IMR-90 (cell line): ENCODE results near the gene CBS. TPM values are rescaled to one million over a fixed set of nuclear protein-coding genes. Genes with fewer than 3 reads are reported as not detected.

ENCODE experiments used
- ATAC-seq: fragments of 200-7000 bp; cut with Tn5 transposase; 2 replicates; pipeline ENCODE4 v1.9.1; 2020; ENCODE audit warnings: low read depth, mild to moderate bottlenecking, moderate library complexity
- BruUV-seq: library from RNA; stranded (reverse); fragments of 400-500 nt; replicated peaks from 2 replicates; lab custom pipeline; 2021; lab: Mats Ljungman, UMichigan
- CTCF ChIA-PET: fragments of 300-600 bp; formaldehyde crosslinking; extraction: SDS; loops from one replicate; lab custom pipeline; 2021; ENCODE audit warnings: antibody characterized with exemption; lab: Yijun Ruan, JAX
- POLR2A ChIA-PET: fragments of 300-600 bp; sonication (Branson Sonifier 250); formaldehyde crosslinking; loops from one replicate; lab custom pipeline; 2022; ENCODE audit warnings: antibody characterized with exemption; ENCODE audit not compliant: unreplicated experiment; lab: Charles Lee
- DNase-seq: peaks from one replicate; pipeline ENCODE4 v3.0.0; 2013
- H2AFZ ChIP-seq: replicated peaks from 2 replicates; pipeline ENCODE3; 2013; ENCODE audit warnings: low read length, mild to moderate bottlenecking; ENCODE audit not compliant: poor library complexity
- H2AK5ac ChIP-seq: 2 replicates; pipeline ENCODE4 v1.6.1; 2013; ENCODE audit warnings: low read depth, low read length, inconsistent platforms
- H2AK9ac ChIP-seq: replicated peaks from 2 replicates; pipeline ENCODE3; 2013; ENCODE audit warnings: mild to moderate bottlenecking, low read depth, low read length, moderate library complexity; ENCODE audit not compliant: poor library complexity
- H2BK120ac ChIP-seq: 2 replicates; pipeline ENCODE4 v1.6.1; 2013; ENCODE audit warnings: low read depth, low read length, inconsistent platforms
- H2BK15ac ChIP-seq: 3 replicates; pipeline ENCODE4 v1.6.1; 2013; ENCODE audit warnings: low read depth, low read length, inconsistent platforms
- H2BK20ac ChIP-seq: 2 replicates; pipeline ENCODE4 v1.6.1; 2013; ENCODE audit warnings: low read depth, mild to moderate bottlenecking, inconsistent platforms, low read length, moderate library complexity
- H2BK5ac ChIP-seq: 2 replicates; pipeline ENCODE4 v1.6.1; 2013; ENCODE audit warnings: mild to moderate bottlenecking, low read depth, low read length, inconsistent platforms; ENCODE audit not compliant: poor library complexity, severe bottlenecking
- H3K14ac ChIP-seq: replicated peaks from 2 replicates; pipeline ENCODE4 v1.6.1; 2013; ENCODE audit warnings: low read depth, low read length, inconsistent platforms
- H3K18ac ChIP-seq: 2 replicates; pipeline ENCODE4 v1.6.1; 2013; ENCODE audit warnings: low read depth, low read length, control low read depth
- H3K23ac ChIP-seq: 2 replicates; pipeline ENCODE4 v1.6.1; 2013; ENCODE audit warnings: low read depth, low read length, inconsistent platforms
- H3K27ac ChIP-seq: 2 replicates; pipeline ENCODE4 v1.5.1; 2013; ENCODE audit warnings: mild to moderate bottlenecking, control low read depth, low read length; ENCODE audit not compliant: insufficient read depth
- H3K27me3 ChIP-seq: 2 replicates; pipeline ENCODE4 v1.6.1; 2013; ENCODE audit warnings: low read length; ENCODE audit not compliant: control insufficient read depth, insufficient read depth
- H3K36me3 ChIP-seq: 2 replicates; pipeline ENCODE4 v1.6.1; 2013; ENCODE audit warnings: low read length, mixed read lengths; ENCODE audit not compliant: control insufficient read depth, insufficient read depth
- H3K4ac ChIP-seq: 2 replicates; pipeline ENCODE4 v1.6.1; 2013; ENCODE audit warnings: low read depth, low read length, inconsistent platforms
- H3K4me1 ChIP-seq: 2 replicates; pipeline ENCODE4 v1.6.1; 2013; ENCODE audit warnings: low read length, mixed read lengths; ENCODE audit not compliant: control insufficient read depth, insufficient read depth
- H3K4me2 ChIP-seq: 2 replicates; pipeline ENCODE4 v1.6.1; 2013; ENCODE audit warnings: low read depth, mild to moderate bottlenecking, control low read depth, low read length, moderate library complexity
- H3K4me3 ChIP-seq: 2 replicates; pipeline ENCODE4 v1.5.1; 2013; ENCODE audit warnings: low read depth, mild to moderate bottlenecking, control low read depth, low read length, moderate library complexity; ENCODE audit not compliant: insufficient read depth
- H3K56ac ChIP-seq: 2 replicates; pipeline ENCODE4 v1.6.1; 2013; ENCODE audit warnings: low read length, inconsistent platforms; ENCODE audit not compliant: insufficient read depth; ENCODE audit errors: extremely low read depth
- H3K79me1 ChIP-seq, 2 experiments: 2 replicates each; pipeline ENCODE4 v1.6.1; 2013; ENCODE audit warnings: low read length in 2 of 2, inconsistent platforms in 1 of 2, low read depth in 1 of 2
- H3K9ac ChIP-seq: 2 replicates; pipeline ENCODE4 v1.6.1; 2013; ENCODE audit warnings: low read depth, low read length, control low read depth
- H3K9me1 ChIP-seq: 2 replicates; pipeline ENCODE4 v1.6.1; 2013; ENCODE audit warnings: low read length, inconsistent platforms; ENCODE audit not compliant: insufficient read depth
- H3K9me3 ChIP-seq: 2 replicates; pipeline ENCODE4 v1.6.1; 2013; ENCODE audit warnings: low read length; ENCODE audit not compliant: control insufficient read depth, insufficient read depth
- H4K20me1 ChIP-seq: 2 replicates; pipeline ENCODE4 v1.6.1; 2013; ENCODE audit warnings: low read length, inconsistent platforms; ENCODE audit not compliant: insufficient read depth
- H4K5ac ChIP-seq: 2 replicates; pipeline ENCODE4 v1.6.1; 2013; ENCODE audit warnings: mild to moderate bottlenecking, low read depth, low read length, control low read depth
- H4K8ac ChIP-seq, 2 experiments: 2 replicates each; pipeline ENCODE4 v1.6.1; 2013; ENCODE audit warnings: low read depth in 2 of 2, low read length in 2 of 2, control low read depth in 1 of 2, inconsistent platforms in 1 of 2
- H4K91ac ChIP-seq: 2 replicates; pipeline ENCODE4 v1.6.1; 2013; ENCODE audit warnings: low read depth, low read length, inconsistent platforms; ENCODE audit not compliant: insufficient read depth
- BHLHE40 ChIP-seq: fragments of 150-350 bp; IDR thresholded peaks from 2 replicates; pipeline ENCODE4 v1.6.1; 2016; ENCODE audit warnings: mild to moderate bottlenecking, low read depth, low read length
- CEBPB ChIP-seq: IDR thresholded peaks from 2 replicates; pipeline ENCODE4 v1.6.1; 2012; ENCODE audit warnings: low read depth, low read length, improper control_type of control experiment
- CHD1 ChIP-seq: IDR thresholded peaks from 2 replicates; pipeline ENCODE4 v1.6.1; 2012; ENCODE audit warnings: low read depth, low read length, improper control_type of control experiment
- FOS ChIP-seq: fragments of 150-350 bp; IDR thresholded peaks from 2 replicates; pipeline ENCODE4 v1.6.1; 2016; ENCODE audit warnings: low read depth, low read length
- MAFK ChIP-seq: IDR thresholded peaks from 2 replicates; pipeline ENCODE4 v1.6.1; 2012; ENCODE audit warnings: low read depth, low read length, improper control_type of control experiment
- MAZ ChIP-seq: IDR thresholded peaks from 2 replicates; pipeline ENCODE4 v1.6.1; 2012; ENCODE audit warnings: low read depth, mild to moderate bottlenecking, low read length, improper control_type of control experiment, moderate library complexity, borderline replicate concordance
- MXI1 ChIP-seq: IDR thresholded peaks from 2 replicates; pipeline ENCODE4 v1.6.1; 2012; ENCODE audit warnings: low read depth, mild to moderate bottlenecking, low read length, moderate library complexity, borderline replicate concordance
- NFE2L2 ChIP-seq: fragments of 150-350 bp; IDR thresholded peaks from 2 replicates; pipeline ENCODE4 v1.6.1; 2016; ENCODE audit warnings: low read depth, mild to moderate bottlenecking, low read length
- POLR2A ChIP-seq: IDR thresholded peaks from 2 replicates; pipeline ENCODE4 v1.6.1; 2012; ENCODE audit warnings: mild to moderate bottlenecking, low read depth, low read length
- RAD21 ChIP-seq: IDR thresholded peaks from 2 replicates; pipeline ENCODE4 v1.6.1; 2012; ENCODE audit warnings: low read length, improper control_type of control experiment
- RFX5 ChIP-seq: IDR thresholded peaks from 2 replicates; pipeline ENCODE4 v1.8.0; 2012; ENCODE audit warnings: low read depth, mild to moderate bottlenecking, low read length, moderate library complexity
- WGBS, 2 experiments: methylation state at CpG; one replicate each; pipeline versions ENCODE4 v1.1.5 to v1.1.7; 2013; ENCODE audit warnings: missing lambda C conversion rate in 2 of 2; ENCODE audit not compliant: insufficient read length in 1 of 2; ENCODE audit errors: extremely low coverage in 2 of 2; 5-methylcytosine and 5-hydroxymethylcytosine counted together
- dilution Hi-C: fragments of 300-500 bp; cut with HindIII; formaldehyde crosslinking; loops from one replicate; pipeline ENCODE4 v1.14.3; 2018; ENCODE audit warnings: low sequenced_read_pairs; ENCODE audit not compliant: unreplicated experiment
- in situ Hi-C: fragments of 300-500 bp; cut with MboI; formaldehyde crosslinking; loops from 3 replicates; pipeline ENCODE4 v1.14.3; 2019; ENCODE audit warnings: low sequenced_read_pairs, inconsistent platforms, mixed read lengths
- intact Hi-C: fragments of 100-400 bp; cut with micrococcal nuclease; formaldehyde crosslinking; loops from 2 replicates; pipeline ENCODE4 v1.10.0; 2022
- polyA plus RNA-seq, 3 experiments: library from polyadenylated mRNA; depleted of rRNA; stranded (reverse); fragments of >200 nt; gene quantifications; 2 replicates each; pipeline ENCODE4 v1.2.3, GENCODE V29; 2012; ENCODE audit warnings: low replicate concordance in 1 of 3
- total RNA-seq: library from RNA; depleted of rRNA; stranded (reverse); fragments of >200 nt; gene quantifications from 2 replicates; pipeline ENCODE4 v1.2.3, GENCODE V29; 2012
- TF ChIP-seq, protein P1 (sequence below): fragments of 150-350 bp; IDR thresholded peaks from 2 replicates; pipeline ENCODE4 v1.6.1; 2017; ENCODE audit warnings: mild to moderate bottlenecking, antibody characterized with exemption, low read length, low read depth
- TF ChIP-seq, protein P2 (sequence below): conservative IDR thresholded peaks from 2 replicates; pipeline ENCODE4 v1.5.1; 2012; ENCODE audit warnings: mild to moderate bottlenecking, low read depth, low read length, improper control_type of control experiment

Gene CBS
- total and polyA plus RNA-seq, 2 of the 4 experiments (the other 2 are of a cell fraction), result 38.5 to 54.3 TPM

DNA sequence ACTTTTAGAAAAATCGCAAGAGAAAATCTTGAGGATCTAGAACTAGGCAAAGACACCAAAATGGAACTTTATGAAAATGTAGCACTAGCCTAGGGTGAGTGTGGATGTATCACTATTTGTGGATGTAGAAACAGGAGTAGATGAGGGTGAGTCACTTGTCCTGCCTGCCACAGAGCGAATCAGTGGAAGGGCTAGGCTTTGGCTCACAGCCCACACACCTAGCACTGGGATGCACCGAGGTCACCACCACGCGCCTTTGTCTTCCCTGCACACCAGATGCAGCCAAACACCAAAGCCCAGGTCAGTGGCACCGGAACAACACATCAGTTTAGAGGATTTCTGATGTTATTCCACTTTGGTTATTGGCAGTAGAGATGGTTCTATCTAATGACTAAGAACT, 63.0 kb downstream of the CBS start:
- intact Hi-C loops, result no loop called here
- ATAC-seq (no peak), DNase-seq (peak; percentile 58)
- Histone ChIP-seq H3K9me1 (peaks cover 10% of the 10 kb centered on the region), H2AFZ (no peak overlapping the region), H4K5ac (no peak overlapping the region), H2BK5ac (no peak overlapping the region), H2AK5ac (no peak overlapping the region), H3K9me3 (no peaks in the 10 kb centered on the region), H3K56ac (no peak overlapping the region), H2BK120ac (no peak overlapping the region), H4K20me1 (no peaks in the 10 kb centered on the region), H4K91ac (no peak overlapping the region), H3K4me3 (no peak overlapping the region), H3K18ac (no peak overlapping the region), H2BK20ac (no peak overlapping the region), H3K79me1 (peaks cover 4 to 40% of the 10 kb centered on the region in 2 experiments), H3K27ac (no peak overlapping the region), H3K14ac (no peak overlapping the region), H4K8ac (no peak overlapping the region), H3K4me2 (no peak overlapping the region), H3K4ac (no peak overlapping the region), H2BK15ac (no peak overlapping the region), H3K27me3 (no peaks in the 10 kb centered on the region), H3K9ac (no peak overlapping the region), H3K36me3 (peaks cover 32% of the 10 kb centered on the region), H2AK9ac (no peak overlapping the region), H3K4me1 (no peaks in the 10 kb centered on the region), H3K23ac (no peak overlapping the region)
- no CpG with 5 or more reads among the region's 6 CpGs for WGBS, 2 experiments
- ChIA-PET CTCF (no interaction called here), POLR2A (no interaction called here)
- no peak for TF ChIP-seq RFX5
- TF ChIP-seq, protein P1, sequence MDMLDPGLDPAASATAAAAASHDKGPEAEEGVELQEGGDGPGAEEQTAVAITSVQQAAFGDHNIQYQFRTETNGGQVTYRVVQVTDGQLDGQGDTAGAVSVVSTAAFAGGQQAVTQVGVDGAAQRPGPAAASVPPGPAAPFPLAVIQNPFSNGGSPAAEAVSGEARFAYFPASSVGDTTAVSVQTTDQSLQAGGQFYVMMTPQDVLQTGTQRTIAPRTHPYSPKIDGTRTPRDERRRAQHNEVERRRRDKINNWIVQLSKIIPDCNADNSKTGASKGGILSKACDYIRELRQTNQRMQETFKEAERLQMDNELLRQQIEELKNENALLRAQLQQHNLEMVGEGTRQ, result no peak
- TF ChIP-seq CHD1, result no peak
- no peak for TF ChIP-seq NFE2L2
- no peak for TF ChIP-seq MAZ
- TF ChIP-seq MAFK, result no peak
- TF ChIP-seq BHLHE40, result no peak
- TF ChIP-seq MXI1, result no peak
- no peak for TF ChIP-seq CEBPB
- TF ChIP-seq RAD21, result no peak
- TF ChIP-seq FOS, result no peak
- TF ChIP-seq, protein P2, sequence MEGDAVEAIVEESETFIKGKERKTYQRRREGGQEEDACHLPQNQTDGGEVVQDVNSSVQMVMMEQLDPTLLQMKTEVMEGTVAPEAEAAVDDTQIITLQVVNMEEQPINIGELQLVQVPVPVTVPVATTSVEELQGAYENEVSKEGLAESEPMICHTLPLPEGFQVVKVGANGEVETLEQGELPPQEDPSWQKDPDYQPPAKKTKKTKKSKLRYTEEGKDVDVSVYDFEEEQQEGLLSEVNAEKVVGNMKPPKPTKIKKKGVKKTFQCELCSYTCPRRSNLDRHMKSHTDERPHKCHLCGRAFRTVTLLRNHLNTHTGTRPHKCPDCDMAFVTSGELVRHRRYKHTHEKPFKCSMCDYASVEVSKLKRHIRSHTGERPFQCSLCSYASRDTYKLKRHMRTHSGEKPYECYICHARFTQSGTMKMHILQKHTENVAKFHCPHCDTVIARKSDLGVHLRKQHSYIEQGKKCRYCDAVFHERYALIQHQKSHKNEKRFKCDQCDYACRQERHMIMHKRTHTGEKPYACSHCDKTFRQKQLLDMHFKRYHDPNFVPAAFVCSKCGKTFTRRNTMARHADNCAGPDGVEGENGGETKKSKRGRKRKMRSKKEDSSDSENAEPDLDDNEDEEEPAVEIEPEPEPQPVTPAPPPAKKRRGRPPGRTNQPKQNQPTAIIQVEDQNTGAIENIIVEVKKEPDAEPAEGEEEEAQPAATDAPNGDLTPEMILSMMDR, result no peak
- no peak for TF ChIP-seq POLR2A
- no TSS peak for BruUV-seq
- in situ Hi-C loops, result no loop called here
- dilution Hi-C loops, result no loop called here
